ENCODE results near the gene DNM3.

DNM3 gene

GRCh38 chr1:172278478-172278877 lies 437.2 kb downstream of the DNM3 start:
- Mint-ChIP-seq H3K9me3 (no peaks in the 10 kb centered on the region), H3K27me3 (ENCODE audit: low read depth, poor library complexity) (no peaks in the 10 kb centered on the region), H3K27ac (no peak overlapping the region), H3K4me1 (peaks cover 5% of the 10 kb centered on the region), H3K36me3 (ENCODE audit: low read depth) (no peaks in the 10 kb centered on the region), H3K4me3 (no peak overlapping the region)
- no peak for DNase-seq
- TF ChIP-seq, protein P1, sequence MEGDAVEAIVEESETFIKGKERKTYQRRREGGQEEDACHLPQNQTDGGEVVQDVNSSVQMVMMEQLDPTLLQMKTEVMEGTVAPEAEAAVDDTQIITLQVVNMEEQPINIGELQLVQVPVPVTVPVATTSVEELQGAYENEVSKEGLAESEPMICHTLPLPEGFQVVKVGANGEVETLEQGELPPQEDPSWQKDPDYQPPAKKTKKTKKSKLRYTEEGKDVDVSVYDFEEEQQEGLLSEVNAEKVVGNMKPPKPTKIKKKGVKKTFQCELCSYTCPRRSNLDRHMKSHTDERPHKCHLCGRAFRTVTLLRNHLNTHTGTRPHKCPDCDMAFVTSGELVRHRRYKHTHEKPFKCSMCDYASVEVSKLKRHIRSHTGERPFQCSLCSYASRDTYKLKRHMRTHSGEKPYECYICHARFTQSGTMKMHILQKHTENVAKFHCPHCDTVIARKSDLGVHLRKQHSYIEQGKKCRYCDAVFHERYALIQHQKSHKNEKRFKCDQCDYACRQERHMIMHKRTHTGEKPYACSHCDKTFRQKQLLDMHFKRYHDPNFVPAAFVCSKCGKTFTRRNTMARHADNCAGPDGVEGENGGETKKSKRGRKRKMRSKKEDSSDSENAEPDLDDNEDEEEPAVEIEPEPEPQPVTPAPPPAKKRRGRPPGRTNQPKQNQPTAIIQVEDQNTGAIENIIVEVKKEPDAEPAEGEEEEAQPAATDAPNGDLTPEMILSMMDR (IDR thresholded peaks at IDR 0.05) = no peak

DNA sequence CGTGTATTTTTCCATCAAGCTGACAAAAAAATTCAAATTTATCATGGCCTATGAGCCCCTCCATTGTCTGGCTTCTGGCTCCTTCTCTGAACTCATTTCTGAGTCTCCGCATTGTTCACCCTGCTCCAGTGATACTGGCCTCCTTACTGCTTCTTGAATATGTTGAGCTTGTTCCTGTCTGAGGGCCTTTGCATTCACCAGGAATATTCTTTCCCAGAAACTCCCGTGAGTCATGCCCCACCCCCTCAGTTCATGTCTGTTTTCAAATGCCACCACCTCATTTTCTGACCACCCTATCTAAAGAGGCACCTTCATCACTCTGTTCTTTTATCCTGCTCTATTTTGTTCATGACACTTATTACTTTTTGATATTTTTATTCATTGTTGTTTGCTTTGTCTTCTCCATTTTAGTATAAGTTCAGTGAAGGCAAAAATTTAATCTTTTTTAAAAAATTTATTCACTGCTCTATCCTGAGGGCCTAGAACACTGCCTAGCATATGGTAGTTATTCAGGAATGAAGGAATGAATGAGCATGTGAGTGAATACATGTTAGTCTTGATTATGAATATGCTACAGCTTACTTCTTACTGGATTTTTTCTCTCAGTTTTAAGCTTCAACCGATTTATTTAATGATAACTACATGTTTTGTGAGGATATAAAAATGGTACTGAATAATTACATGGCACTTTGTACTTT lies 438.8 kb downstream of the DNM3 start:
- DNase-seq = no peak
- Mint-ChIP-seq H3K36me3 (ENCODE audit: low read depth) (no peaks in the 10 kb centered on the region), H3K9me3 (no peaks in the 10 kb centered on the region), H3K27me3 (ENCODE audit: low read depth, poor library complexity) (no peaks in the 10 kb centered on the region), H3K4me3 (no peak overlapping the region), H3K4me1 (no peaks in the 10 kb centered on the region), H3K27ac (no peak overlapping the region)
- TF ChIP-seq, protein P1 (IDR thresholded peaks at IDR 0.05) = no peak

DNA sequence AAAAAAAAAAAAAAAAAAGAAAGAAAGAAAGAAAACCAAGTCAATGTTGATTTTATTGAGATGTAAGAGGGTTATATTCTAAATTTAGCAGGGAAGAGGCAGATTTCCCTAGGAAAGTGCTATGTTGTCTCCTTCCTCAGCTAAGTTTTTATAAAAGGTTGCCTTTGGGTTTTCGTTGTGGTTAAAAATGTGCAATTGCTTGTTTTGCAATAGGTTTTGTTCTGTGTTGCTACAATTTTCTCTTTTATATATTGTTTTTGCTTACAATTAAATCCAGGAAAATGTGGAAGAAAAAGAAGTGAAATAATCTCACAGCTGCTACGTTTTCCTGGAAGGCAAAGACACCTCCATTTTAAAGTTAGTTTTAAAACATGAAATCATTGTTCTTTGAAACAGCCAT lies 442.5 kb downstream of the DNM3 start:
- Mint-ChIP-seq H3K4me1 (peaks cover 5% of the 10 kb centered on the region), H3K9me3 (no peaks in the 10 kb centered on the region), H3K36me3 (ENCODE audit: low read depth) (no peaks in the 10 kb centered on the region), H3K27ac (no peak overlapping the region), H3K27me3 (ENCODE audit: low read depth, poor library complexity) (no peaks in the 10 kb centered on the region), H3K4me3 (no peak overlapping the region)
- TF ChIP-seq, protein P1 (IDR thresholded peaks at IDR 0.05) = no peak
- DNase-seq = no peak

DNA sequence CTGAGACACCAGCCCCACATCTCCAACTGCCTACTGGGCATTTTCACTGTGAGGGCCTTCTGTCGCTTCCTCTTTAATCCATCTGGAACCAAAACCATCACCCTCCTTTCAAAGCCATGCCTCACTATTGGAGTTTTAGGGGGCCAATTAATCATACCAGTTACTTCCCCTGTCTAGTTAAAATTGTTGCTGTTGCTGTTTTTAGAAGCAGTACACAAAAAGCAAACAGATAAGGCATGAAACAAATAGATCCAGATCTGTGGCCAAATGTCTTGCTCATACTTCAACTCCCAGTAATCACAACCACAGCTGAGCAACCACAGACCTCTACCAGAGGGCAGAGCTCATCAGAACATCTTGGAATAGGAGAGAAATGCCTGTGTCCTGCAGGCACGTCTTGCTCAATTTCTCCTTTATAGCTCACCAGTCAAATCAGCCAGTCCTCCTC lies 445.4 kb downstream of the DNM3 start:
- DNase-seq = no peak
- TF ChIP-seq, protein P1 (IDR thresholded peaks at IDR 0.05) = no peak
- Mint-ChIP-seq H3K4me1 (peaks cover 5% of the 10 kb centered on the region), H3K36me3 (ENCODE audit: low read depth) (no peaks in the 10 kb centered on the region), H3K27me3 (ENCODE audit: low read depth, poor library complexity) (peaks cover 4% of the 10 kb centered on the region), H3K4me3 (no peak overlapping the region), H3K27ac (peak overlapping the region; percentile 85), H3K9me3 (no peaks in the 10 kb centered on the region)

DNA sequence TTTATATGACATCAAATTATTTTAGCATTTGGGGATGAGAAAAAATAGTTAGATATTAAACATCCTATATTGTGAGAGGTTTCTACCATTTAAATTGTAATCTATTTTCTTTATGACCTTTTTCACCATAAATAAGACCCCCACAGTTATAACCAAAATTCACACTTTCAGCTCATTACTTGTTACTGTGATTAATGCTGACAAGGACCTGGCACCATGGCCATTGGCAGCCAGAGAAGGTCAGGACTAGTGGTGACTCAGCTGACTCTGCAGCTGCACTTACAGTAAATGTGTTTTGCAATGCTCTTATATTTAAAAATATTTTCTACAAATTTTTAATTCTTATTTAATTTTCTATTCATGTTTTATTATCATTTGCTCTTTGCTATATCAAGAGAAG lies 445.9 kb downstream of the DNM3 start:
- H3K27me3 Mint-ChIP-seq (ENCODE audit: low read depth, poor library complexity) = peaks cover 4% of the 10 kb centered on the region
- TF ChIP-seq, protein P1 (IDR thresholded peaks at IDR 0.05) = no peak
- no peak overlapping the region for H3K27ac Mint-ChIP-seq
- DNase-seq = no peak
- H3K9me3 Mint-ChIP-seq = no peaks in the 10 kb centered on the region
- peaks cover 5% of the 10 kb centered on the region for H3K4me1 Mint-ChIP-seq
- no peaks in the 10 kb centered on the region for H3K36me3 Mint-ChIP-seq (ENCODE audit: low read depth)
- H3K4me3 Mint-ChIP-seq = no peak overlapping the region

DNA sequence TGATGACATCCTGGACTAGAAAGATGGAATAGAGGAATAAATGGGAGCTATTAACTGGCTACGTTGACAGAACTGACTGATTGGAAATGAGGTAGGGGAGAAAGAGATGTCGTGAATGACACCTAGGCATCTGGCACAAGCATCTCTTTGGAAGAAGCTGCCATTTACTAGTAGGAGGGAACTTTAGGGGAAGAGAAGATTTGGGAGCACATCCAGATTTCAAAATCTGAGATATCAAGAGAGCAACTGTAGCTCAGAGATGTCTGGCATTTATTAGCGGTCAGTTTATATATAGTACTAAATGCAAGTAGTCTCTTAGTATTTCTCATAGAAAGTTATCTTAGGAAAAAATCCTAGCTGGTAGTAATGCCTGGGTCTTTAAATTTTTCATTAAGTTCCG lies 447.3 kb downstream of the DNM3 start:
- peaks cover 4% of the 10 kb centered on the region for H3K27me3 Mint-ChIP-seq (ENCODE audit: low read depth, poor library complexity)
- TF ChIP-seq, protein P1 (IDR thresholded peaks at IDR 0.05) = no peak
- H3K4me1 Mint-ChIP-seq = peaks cover 5% of the 10 kb centered on the region
- DNase-seq = no peak
- no peaks in the 10 kb centered on the region for H3K36me3 Mint-ChIP-seq (ENCODE audit: low read depth)
- H3K27ac Mint-ChIP-seq = no peak overlapping the region
- no peak overlapping the region for H3K4me3 Mint-ChIP-seq
- no peaks in the 10 kb centered on the region for H3K9me3 Mint-ChIP-seq
